Stomach (tissue), 4 donors: ENCODE results near the gene CCDC24.

Experiments
- CTCF ChIP-seq, 7 experiments: fragments of 450-650 bp in 4 of 7; fragments of 200-600 bp in 3 of 7; sonication (generic) in 3 of 7; IDR thresholded peaks; one replicate each; pipeline ENCODE4 v1.5.1; 2016 to 2019; ENCODE audit warnings: antibody characterized with exemption in 7 of 7, control low read depth in 2 of 7, mild to moderate bottlenecking in 1 of 7
- POLR2A ChIP-seq, 4 donors: fragments of 450-650 bp; IDR thresholded peaks; one replicate each; pipeline ENCODE4 v1.6.1; 2016; ENCODE audit warnings: antibody characterized with exemption in 4 of 4, control low read depth in 2 of 4, mild to moderate bottlenecking in 1 of 4, moderate library complexity in 1 of 4
- POLR2AphosphoS5 ChIP-seq, 3 donors: sonication (generic); formaldehyde crosslinking; IDR thresholded peaks; one replicate each; pipeline ENCODE4 v1.6.1; 2016; ENCODE audit warnings: antibody characterized with exemption in 3 of 3

DNA sequence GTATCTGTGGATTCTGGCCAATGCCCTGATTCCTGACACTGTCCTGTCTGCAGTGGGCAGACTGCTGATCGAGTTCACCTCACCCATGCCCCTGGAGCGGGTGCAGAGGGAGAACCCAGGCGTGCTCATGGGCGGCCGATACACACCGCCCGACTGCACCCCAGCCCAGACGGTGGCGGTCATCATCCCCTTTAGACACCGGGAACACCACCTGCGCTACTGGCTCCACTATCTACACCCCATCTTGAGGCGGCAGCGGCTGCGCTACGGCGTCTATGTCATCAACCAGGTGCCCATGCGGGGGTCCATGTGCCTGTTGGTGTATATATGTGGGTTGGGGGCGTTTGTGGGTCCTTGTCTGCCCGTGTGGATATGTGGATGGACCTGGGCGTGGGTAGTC, 9.8 kb upstream of the CCDC24 start:
- TF ChIP-seq CTCF (IDR thresholded peaks at IDR 0.05) (no peak), POLR2AphosphoS5 (IDR thresholded peaks at IDR 0.05) (no peak), POLR2A (IDR thresholded peaks at IDR 0.05) (no peak)
